ENCODE measurements around the gene SOX12.

SOX12 gene

GRCh38 chr20:362271-363254, 37.2 kb downstream of the SOX12 start:
- peak; percentile 66 for TF ChIP-seq CTCF (IDR thresholded peaks at IDR 0.05; ENCODE audit: low read depth, low read length, missing control alignments)
- in situ Hi-C loops (cut with HindIII; ENCODE audit: low pct_ligation_motif_present, low sequenced_read_pairs), result no loop called here
- no peak overlapping the region for H3K27ac ChIP-seq
- no peaks in the 10 kb centered on the region for H3K27me3 ChIP-seq (replicated peaks)
- peak; percentile 76 for DNase-seq
- H3K36me3 ChIP-seq (replicated peaks), result no peaks in the 10 kb centered on the region
- H3K4me3 ChIP-seq (ENCODE audit: low read depth, low read length), result no peak overlapping the region

- H3K27me3 ChIP-seq (replicated peaks), result no peaks in the 10 kb centered on the region
- in situ Hi-C loops (cut with HindIII; ENCODE audit: low pct_ligation_motif_present, low sequenced_read_pairs), result no loop called here
- H3K27ac ChIP-seq, result no peak overlapping the region
- H3K36me3 ChIP-seq (replicated peaks), result no peaks in the 10 kb centered on the region
- TF ChIP-seq CTCF (IDR thresholded peaks at IDR 0.05; ENCODE audit: low read depth, low read length, missing control alignments), result no peak
- DNase-seq, result no peak
- H3K4me3 ChIP-seq (ENCODE audit: low read depth, low read length), result no peak overlapping the region
Measured at GRCh38 chr20:363319-364078, 38.1 kb downstream of the SOX12 start.

- DNase-seq, result peak; percentile 24
- Histone ChIP-seq H3K4me3 (ENCODE audit: low read depth, low read length) (no peak overlapping the region), H3K27ac (no peak overlapping the region), H3K27me3 (replicated peaks) (no peaks in the 10 kb centered on the region), H3K36me3 (replicated peaks) (no peaks in the 10 kb centered on the region)
- TF ChIP-seq CTCF (IDR thresholded peaks at IDR 0.05; ENCODE audit: low read depth, low read length, missing control alignments), result no peak
- in situ Hi-C loops (cut with HindIII; ENCODE audit: low pct_ligation_motif_present, low sequenced_read_pairs), result no loop called here
Measured at GRCh38 chr20:364905-365794, 39.8 kb downstream of the SOX12 start.

GRCh38 chr20:366041-366718, 40.8 kb downstream of the SOX12 start:
- no peak for TF ChIP-seq CTCF (IDR thresholded peaks at IDR 0.05; ENCODE audit: low read depth, low read length, missing control alignments)
- Histone ChIP-seq H3K36me3 (replicated peaks) (no peaks in the 10 kb centered on the region), H3K27ac (no peak overlapping the region), H3K27me3 (replicated peaks) (no peaks in the 10 kb centered on the region), H3K4me3 (ENCODE audit: low read depth, low read length) (no peak overlapping the region)
- in situ Hi-C loops (cut with HindIII; ENCODE audit: low pct_ligation_motif_present, low sequenced_read_pairs), result no loop called here
- no peak for DNase-seq
